Chondrocyte (in vitro differentiated cells): ENCODE data around the gene CHD1L. TPM values are rescaled to one million over a fixed set of nuclear protein-coding genes. Genes with fewer than 3 reads are reported as not detected.

Experiments used
- DNase-seq: peaks from one replicate; pipeline ENCODE4 v3.0.0; 2021; ENCODE audit warnings: mixed read lengths, low spot score
- H3K27ac Mint-ChIP-seq: one replicate; pipeline ENCODE4 v1.8.0; 2021; ENCODE audit warnings: mild to moderate bottlenecking, moderate library complexity, mixed read lengths; ENCODE audit not compliant: unreplicated experiment
- H3K27me3 Mint-ChIP-seq: 2 replicates; pipeline ENCODE4 v1.8.0; 2021; ENCODE audit warnings: low read depth, mixed read lengths
- H3K36me3 Mint-ChIP-seq: 2 replicates; pipeline ENCODE4 v1.8.0; 2021; ENCODE audit warnings: low read depth, mixed read lengths
- H3K4me1 Mint-ChIP-seq: 2 replicates; pipeline ENCODE4 v1.8.0; 2021; ENCODE audit warnings: low read depth, mild to moderate bottlenecking, mixed read lengths
- H3K4me3 Mint-ChIP-seq: one replicate; pipeline ENCODE4 v1.8.0; 2021; ENCODE audit warnings: mild to moderate bottlenecking, moderate library complexity, mixed read lengths; ENCODE audit not compliant: unreplicated experiment
- H3K9me3 Mint-ChIP-seq: 2 replicates; pipeline ENCODE4 v1.8.0; 2021; ENCODE audit warnings: low read depth, mixed read lengths
- CTCF ChIP-seq: fragments of 200-600 bp; sonication (generic); IDR thresholded peaks from 2 replicates; pipeline ENCODE4 v1.5.0; 2021; ENCODE audit warnings: antibody characterized with exemption, mild to moderate bottlenecking, moderate library complexity
- total RNA-seq: library from RNA; stranded (reverse); gene quantifications from 3 replicates; pipeline ENCODE4 v1.2.1, GENCODE V29; 2021

CHD1L gene
- total RNA-seq, 1 donor from 2014 or later: 34.5 TPM

- H3K4me3 Mint-ChIP-seq: no peak overlapping the region
- TF ChIP-seq CTCF: no peak
- no peaks in the 10 kb centered on the region for H3K9me3 Mint-ChIP-seq
- no peaks in the 10 kb centered on the region for H3K27me3 Mint-ChIP-seq
- H3K36me3 Mint-ChIP-seq: peaks cover 32% of the 10 kb centered on the region
- no peak for DNase-seq
- H3K27ac Mint-ChIP-seq: no peak overlapping the region
- no peaks in the 10 kb centered on the region for H3K4me1 Mint-ChIP-seq
These were observed 25.2 kb downstream of the CHD1L start for GRCh38 chr1:147267711-147268110.

- DNase-seq: no peak
- no peak overlapping the region for H3K4me3 Mint-ChIP-seq
- peaks cover 12% of the 10 kb centered on the region for H3K4me1 Mint-ChIP-seq
- no peak for TF ChIP-seq CTCF
- H3K9me3 Mint-ChIP-seq: no peaks in the 10 kb centered on the region
- no peaks in the 10 kb centered on the region for H3K27me3 Mint-ChIP-seq
- no peak overlapping the region for H3K27ac Mint-ChIP-seq
- peaks cover 29% of the 10 kb centered on the region for H3K36me3 Mint-ChIP-seq
These were observed 28.2 kb downstream of the CHD1L start for GRCh38 chr1:147270721-147271120.

GRCh38 chr1:147272042-147272441 is 29.6 kb downstream of the CHD1L start:
- Mint-ChIP-seq H3K27me3 (no peaks in the 10 kb centered on the region), H3K36me3 (peaks cover 32% of the 10 kb centered on the region)
- TF ChIP-seq CTCF: no peak

GRCh38 chr1:147273409-147274336 is 31.2 kb downstream of the CHD1L start:
- DNase-seq: no peak
- peaks cover 30% of the 10 kb centered on the region for H3K36me3 Mint-ChIP-seq
- no peaks in the 10 kb centered on the region for H3K27me3 Mint-ChIP-seq
- peak; percentile 90 for TF ChIP-seq CTCF
- H3K27ac Mint-ChIP-seq: peak overlapping the region; percentile 89
- peaks cover 12% of the 10 kb centered on the region for H3K4me1 Mint-ChIP-seq
- H3K4me3 Mint-ChIP-seq: no peak overlapping the region
- no peaks in the 10 kb centered on the region for H3K9me3 Mint-ChIP-seq

More at GRCh38 chr1:147272042-147272441, 29.6 kb downstream of the CHD1L start:
- Mint-ChIP-seq H3K9me3 (no peaks in the 10 kb centered on the region), H3K4me1 (peaks cover 12% of the 10 kb centered on the region), H3K4me3 (no peak overlapping the region), H3K27ac (no peak overlapping the region)
- DNase-seq: no peak

- DNase-seq: no peak
- H3K27ac Mint-ChIP-seq: no peak overlapping the region
- peaks cover 1% of the 10 kb centered on the region for H3K4me1 Mint-ChIP-seq
- H3K9me3 Mint-ChIP-seq: no peaks in the 10 kb centered on the region
- H3K4me3 Mint-ChIP-seq: no peak overlapping the region
- peaks cover 31% of the 10 kb centered on the region for H3K36me3 Mint-ChIP-seq
- H3K27me3 Mint-ChIP-seq: no peaks in the 10 kb centered on the region
- TF ChIP-seq CTCF: no peak
These were observed 39.5 kb downstream of the CHD1L start for GRCh38 chr1:147281950-147282349.
